ENCODE results near the gene ACAP3. TPM values are rescaled to one million over a fixed set of nuclear protein-coding genes. Genes with fewer than 3 reads are reported as not detected.

The ACAP3 gene
- total and polyA plus RNA-seq, 10 of the 15 experiments (the other 5 are each of a cell fraction or from before 2014, with no cell fraction given) = 0.05 to 34.2 (median 7.1) TPM

DNA sequence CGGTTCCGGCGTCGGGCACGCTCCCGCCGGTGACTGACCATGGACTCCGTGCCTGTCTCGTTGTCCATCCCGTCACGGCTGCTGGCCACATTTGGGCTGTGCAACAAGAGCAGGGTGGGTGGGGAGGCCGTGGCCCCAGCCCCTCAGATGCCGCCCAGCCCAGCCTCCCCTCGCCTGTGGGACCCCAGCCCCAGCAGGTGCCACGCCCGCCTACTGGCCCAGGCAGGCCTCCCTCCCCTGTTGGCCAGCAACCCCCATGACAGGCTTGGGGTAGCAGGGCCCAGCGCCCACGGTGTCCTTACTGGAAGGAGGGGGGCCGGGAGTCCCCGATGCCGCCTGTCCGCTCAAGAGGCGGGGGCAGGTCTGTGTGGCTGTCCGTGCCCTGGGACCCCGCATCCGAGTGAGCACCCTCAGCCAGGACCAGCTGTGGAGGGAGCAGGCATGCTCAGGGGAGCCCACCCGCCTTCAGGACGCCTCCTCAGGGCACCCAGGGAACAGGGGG is 34.4 kb upstream of the ACAP3 start (continued):
- TF ChIP-seq TAF1 (IDR thresholded peaks at IDR 0.05; ENCODE audit: borderline replicate concordance, low read depth, low read length) (no peak), EGR1 (IDR thresholded peaks at IDR 0.05; ENCODE audit: borderline replicate concordance in 1 of 2, low read depth in 2 of 2, low read length in 2 of 2) (no peak), EP300 (IDR thresholded peaks at IDR 0.05; ENCODE audit: borderline replicate concordance in 1 of 2, control insufficient read depth in 1 of 2, low read depth in 2 of 2, low read length in 2 of 2) (no peak)
- TF ChIP-seq, protein P1, sequence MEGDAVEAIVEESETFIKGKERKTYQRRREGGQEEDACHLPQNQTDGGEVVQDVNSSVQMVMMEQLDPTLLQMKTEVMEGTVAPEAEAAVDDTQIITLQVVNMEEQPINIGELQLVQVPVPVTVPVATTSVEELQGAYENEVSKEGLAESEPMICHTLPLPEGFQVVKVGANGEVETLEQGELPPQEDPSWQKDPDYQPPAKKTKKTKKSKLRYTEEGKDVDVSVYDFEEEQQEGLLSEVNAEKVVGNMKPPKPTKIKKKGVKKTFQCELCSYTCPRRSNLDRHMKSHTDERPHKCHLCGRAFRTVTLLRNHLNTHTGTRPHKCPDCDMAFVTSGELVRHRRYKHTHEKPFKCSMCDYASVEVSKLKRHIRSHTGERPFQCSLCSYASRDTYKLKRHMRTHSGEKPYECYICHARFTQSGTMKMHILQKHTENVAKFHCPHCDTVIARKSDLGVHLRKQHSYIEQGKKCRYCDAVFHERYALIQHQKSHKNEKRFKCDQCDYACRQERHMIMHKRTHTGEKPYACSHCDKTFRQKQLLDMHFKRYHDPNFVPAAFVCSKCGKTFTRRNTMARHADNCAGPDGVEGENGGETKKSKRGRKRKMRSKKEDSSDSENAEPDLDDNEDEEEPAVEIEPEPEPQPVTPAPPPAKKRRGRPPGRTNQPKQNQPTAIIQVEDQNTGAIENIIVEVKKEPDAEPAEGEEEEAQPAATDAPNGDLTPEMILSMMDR (IDR thresholded peaks at IDR 0.05 in 2 of 3, conservative IDR thresholded peaks at IDR 0.05 in 1 of 3; ENCODE audit: control insufficient read depth in 2 of 3, extremely low read depth in 1 of 3, insufficient read depth in 1 of 3, low read depth in 3 of 3, low read length in 3 of 3) = no peak

DNA sequence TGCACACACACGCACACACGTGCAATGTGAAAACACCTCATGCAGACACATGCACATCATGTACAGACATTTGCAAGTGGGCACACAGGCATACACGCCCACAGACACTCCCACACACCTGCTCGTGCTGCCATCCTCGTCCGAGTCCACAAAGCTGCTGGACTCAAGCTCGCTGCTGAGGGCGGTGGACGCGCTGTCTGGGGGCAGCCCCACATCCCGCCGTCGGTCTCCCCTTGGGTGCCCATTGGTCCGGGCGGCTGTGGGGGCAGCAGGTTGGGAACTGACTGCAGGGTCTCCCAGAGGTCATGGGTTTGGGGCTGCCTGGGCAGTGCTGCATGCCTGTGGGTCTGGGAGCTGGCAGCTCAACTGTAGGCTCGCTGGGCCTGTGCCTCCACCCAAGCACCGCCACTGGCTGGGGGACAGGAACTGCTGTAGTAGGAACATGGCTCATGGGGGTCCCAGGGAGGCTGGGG is 33.9 kb upstream of the ACAP3 start:
- ATAC-seq (no peak), FAIRE-seq (no peak), DNase-seq (ENCODE audit: low read depth, low spot score) (no peak)
- Histone ChIP-seq H3K27ac (ENCODE audit: control insufficient read depth, insufficient read depth) (no peak overlapping the region), H2AFZ (ENCODE audit: control insufficient read depth, low read depth, low read length) (no peak overlapping the region), H3K27me3 (replicated peaks in 1 of 2; ENCODE audit: control insufficient read depth in 2 of 2, insufficient read depth in 2 of 2, low read length in 1 of 2) (no peaks in the 10 kb centered on the region), H3K79me2 (ENCODE audit: control insufficient read depth, insufficient read depth, low read length) (no peaks in the 10 kb centered on the region; the same call in none of the 2 replicates), H3K9ac (ENCODE audit: control insufficient read depth, insufficient read depth, low read length) (no peak overlapping the region), H3K4me2 (ENCODE audit: control insufficient read depth, insufficient read depth) (no peak overlapping the region), H4K20me1 (ENCODE audit: control insufficient read depth, insufficient read depth) (no peaks in the 10 kb centered on the region), H3K4me1 (ENCODE audit: control insufficient read depth, insufficient read depth, low read length) (no peaks in the 10 kb centered on the region), H3K4me3 (no peak overlapping the region), H3K9me3 (replicated peaks; ENCODE audit: control insufficient read depth, insufficient read depth, low read length) (no peaks in the 10 kb centered on the region), H3K36me3 (ENCODE audit: control insufficient read depth in 2 of 2, insufficient read depth in 2 of 2, low read length in 1 of 2) (peaks cover 0 to 5% of the 10 kb centered on the region in 2 experiments)
- no TSS peak for BruUV-seq (replicated peaks)
- ChIA-PET SMC1A (ENCODE audit: uncharacterized antibody, unreplicated experiment) (no interaction called here), POLR2A (no interaction called here), RAD21 (ENCODE audit: unreplicated experiment) (no interaction called here), CTCF (no interaction called here)
- 82% methylated on average over 17 of the region's 17 CpGs for WGBS (ENCODE audit: insufficient coverage, insufficient replicate concordance, low lambda C conversion rate, missing lambda C conversion rate)
- intact Hi-C loops (cut with micrococcal nuclease; ENCODE audit: unreplicated experiment) (no loop called here), in situ Hi-C loops (cut with MboI) (no loop called here)
- TF ChIP-seq ETV6 (conservative IDR thresholded peaks at IDR 0.05 in 1 of 2, IDR thresholded peaks at IDR 0.05 in 1 of 2; ENCODE audit: borderline replicate concordance in 1 of 2, low read depth in 1 of 2) (no peak), BCL3 (IDR thresholded peaks at IDR 0.05; ENCODE audit: borderline replicate concordance, insufficient read depth, low read depth, low read length, poor library complexity, severe bottlenecking) (peak; percentile 95), CHD2 (IDR thresholded peaks at IDR 0.05; ENCODE audit: borderline replicate concordance, low read depth, low read length) (no peak), ZNF207 (IDR thresholded peaks at IDR 0.05; ENCODE audit: borderline replicate concordance) (no peak)
- TF ChIP-seq, protein P2, sequence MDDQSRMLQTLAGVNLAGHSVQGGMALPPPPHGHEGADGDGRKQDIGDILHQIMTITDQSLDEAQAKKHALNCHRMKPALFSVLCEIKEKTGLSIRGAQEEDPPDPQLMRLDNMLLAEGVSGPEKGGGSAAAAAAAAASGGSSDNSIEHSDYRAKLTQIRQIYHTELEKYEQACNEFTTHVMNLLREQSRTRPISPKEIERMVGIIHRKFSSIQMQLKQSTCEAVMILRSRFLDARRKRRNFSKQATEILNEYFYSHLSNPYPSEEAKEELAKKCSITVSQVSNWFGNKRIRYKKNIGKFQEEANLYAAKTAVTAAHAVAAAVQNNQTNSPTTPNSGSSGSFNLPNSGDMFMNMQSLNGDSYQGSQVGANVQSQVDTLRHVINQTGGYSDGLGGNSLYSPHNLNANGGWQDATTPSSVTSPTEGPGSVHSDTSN (IDR thresholded peaks at IDR 0.05; ENCODE audit: insufficient replicate concordance, low read depth, low read length) = peak; percentile 10
